NCI-H524 (cell line): Measurements from ENCODE around the gene CORO7.
A peak's percentile ranks its signal among the peaks of the same experiment; 100 is the strongest.
"Not testable (repeated sequence)": the region's sequence is repeated elsewhere in the genome, so short reads cannot be mapped to it uniquely, and the experiment has no call there.

ENCODE experiments used
- DNase-seq, 2 experiments: peaks; one replicate each; lab custom pipeline; 2025; lab: John Stamatoyannopoulos, UW

The CORO7 gene

DNA sequence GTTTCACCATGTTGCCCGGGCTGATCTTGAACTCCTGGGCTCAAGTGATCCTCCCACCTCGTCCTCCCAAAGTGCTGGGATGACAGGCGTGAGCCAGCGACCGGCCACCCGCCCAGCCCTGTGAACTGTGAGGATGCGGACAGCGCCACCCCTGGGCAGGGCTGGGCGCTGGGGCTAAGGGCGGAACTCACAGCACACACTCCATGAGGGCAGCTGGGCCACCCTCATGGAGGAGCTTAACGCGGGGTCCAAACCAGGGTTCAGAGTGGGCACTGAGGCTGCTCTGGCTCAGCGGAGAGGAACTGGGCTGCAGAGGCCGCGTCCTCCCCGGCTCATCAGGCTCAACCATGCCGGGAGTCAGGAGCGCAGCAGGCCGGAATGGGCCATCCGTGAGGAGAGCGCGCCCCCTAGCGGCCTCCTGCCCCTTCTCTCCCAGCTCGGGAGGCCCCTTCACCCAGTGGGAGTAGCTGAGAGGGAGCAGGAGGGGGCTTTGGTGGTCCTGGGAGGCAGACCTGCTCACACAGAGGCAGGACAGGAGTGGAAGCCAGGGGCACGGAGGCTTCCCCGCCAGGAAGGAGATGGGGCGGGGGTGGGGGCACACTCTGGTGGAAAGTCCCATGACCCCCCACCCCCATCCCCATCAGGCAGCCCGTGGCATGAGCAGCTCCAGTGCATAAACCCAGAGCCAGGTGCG, 13.8 kb downstream of the CORO7 start:
- DNase-seq, result peak; percentile 49 to 65

DNA sequence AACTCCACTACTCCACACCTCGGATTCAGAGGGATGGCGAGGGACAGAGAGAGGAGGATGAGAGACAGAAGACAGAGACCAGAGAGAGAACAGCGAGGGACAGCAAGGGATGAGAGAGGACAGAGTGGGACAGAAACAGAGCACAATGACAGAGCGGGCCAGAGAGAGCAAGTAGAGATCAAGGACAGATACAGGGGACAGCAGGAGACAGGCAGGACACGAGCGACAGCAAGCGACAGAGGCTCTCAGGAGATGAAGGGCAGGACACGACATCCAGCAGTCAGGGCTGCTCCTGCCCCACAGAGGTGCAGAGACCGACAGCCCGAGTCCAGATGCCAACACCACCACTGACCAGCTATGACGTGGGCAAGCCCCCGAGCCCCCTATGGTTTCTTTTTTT, 14.9 kb downstream of the CORO7 start:
- no peak for DNase-seq

DNA sequence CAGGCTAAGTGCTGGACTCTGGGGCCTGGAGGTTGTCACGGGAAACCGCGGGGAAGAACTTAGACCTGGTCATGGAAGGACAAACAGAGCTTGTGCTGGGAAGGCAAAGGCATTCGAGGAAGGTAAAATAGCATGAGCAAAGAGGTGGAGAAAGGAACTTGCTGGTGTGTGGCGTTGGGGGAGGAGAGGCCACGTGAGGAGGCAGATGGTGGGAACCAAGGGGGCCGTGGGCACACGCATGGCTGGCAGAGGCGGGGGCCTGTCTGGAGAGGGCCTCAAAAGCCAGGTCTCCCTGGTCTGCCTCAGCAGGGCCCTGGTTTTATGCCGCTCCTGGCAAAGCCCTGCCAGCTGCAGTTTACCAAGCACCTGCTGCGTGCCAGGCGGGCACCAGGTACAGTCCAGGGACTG, 15.3 kb downstream of the CORO7 start:
- no peak for DNase-seq

DNA sequence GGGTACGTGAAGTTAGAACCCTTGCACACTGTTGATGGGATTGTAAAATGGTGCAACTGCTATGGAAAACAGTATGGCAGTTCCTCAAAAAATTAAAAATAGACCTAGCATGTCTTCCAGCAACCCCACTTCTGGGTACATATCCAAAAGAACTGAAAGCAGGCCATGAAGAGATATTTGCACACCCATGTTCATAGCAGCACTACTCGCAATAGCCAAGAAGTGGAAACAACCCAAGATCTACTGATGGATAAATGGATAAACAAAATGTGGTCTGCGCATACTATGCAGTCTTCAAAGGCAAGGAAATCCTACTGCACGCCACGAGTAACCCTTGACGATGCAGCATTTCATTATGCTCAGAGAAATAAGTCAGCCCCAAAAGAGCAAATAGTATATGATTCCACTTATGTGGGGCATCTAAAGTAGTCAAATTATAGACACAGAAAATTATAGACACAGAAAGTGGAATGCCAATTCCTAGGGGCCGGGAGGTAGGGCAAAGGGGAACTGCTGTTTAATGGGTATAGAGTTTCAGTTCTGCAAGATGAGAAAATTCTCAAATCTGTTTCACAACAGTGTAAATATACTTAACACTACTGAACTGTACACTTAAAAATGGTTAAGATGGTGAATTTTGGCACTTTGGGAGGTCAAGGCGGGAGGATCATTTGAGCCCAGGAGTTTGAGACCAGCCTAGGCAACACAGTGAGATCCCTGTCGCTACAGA, 17.2 kb downstream of the CORO7 start:
- DNase-seq, result no peak

DNA sequence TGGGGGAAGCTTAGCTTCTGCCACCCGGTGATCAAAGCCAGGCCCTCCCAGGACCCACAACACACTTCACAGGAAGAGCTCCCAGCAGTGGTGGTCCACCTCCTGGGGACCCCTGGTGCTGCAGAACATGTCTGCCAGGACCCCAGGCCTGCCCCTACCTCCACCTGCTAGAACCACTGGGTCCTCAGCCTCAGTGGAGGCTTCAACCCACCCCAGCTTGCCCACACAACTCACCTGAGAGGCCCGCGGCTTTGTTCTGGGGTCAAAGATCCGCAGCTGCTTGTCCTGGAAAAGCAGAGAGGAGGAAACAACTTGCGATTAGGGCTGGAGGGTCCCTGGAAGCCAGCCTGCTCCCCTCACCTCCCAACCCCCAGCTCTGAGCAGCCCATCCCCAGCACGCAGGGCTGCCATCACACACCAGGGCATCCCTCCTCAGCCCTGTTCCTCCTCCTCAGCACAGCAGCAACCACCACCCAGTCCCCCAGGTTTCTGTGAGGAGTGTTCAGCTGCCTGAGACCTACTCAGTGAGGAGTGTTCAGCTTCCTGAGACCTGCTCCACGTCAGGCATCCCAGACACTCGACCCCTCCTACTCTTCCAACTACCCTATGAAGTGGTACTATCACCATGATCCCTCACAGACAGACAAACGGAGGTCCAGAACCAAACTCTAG, 21.2 kb downstream of the CORO7 start:
- DNase-seq, result no peak

DNA sequence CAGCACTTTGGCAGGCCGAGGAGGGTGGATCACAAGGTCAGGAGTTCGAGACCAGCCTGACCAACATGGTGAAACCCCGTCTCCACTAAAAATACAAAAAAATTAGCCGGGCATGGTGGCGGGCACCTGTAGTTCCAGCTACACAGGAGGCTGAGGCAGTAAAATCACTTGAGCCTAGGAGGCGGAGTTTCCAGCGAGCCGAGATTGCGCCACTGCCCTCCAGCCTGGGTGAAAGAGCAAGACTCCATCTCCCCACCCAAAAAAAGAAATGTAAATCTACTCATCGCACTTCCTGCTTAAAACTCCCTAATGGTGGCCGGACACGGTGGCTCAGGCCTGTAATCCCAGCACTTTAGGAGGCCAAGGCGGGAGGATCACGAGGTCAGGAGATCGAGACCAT, 22.5 kb downstream of the CORO7 start:
- not testable (repeated sequence) for DNase-seq

DNA sequence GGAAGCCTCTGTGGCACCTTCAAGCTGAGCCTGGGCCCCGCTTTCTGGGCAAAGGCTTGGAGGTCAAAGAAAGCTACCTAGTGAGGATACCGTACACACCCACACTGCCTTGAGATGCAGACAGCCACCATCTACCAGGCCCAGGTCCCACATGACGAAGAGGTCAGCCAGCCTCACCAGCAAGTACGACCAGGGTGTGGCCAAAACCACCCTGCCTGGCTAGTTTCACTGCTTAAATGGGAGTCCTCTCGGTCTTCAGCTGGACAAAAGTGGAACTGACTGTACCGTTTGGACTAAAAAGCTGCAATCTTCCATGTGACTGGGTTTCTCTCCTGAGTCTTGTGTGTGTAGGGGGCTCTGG, 23.2 kb downstream of the CORO7 start:
- DNase-seq, result no peak

DNA sequence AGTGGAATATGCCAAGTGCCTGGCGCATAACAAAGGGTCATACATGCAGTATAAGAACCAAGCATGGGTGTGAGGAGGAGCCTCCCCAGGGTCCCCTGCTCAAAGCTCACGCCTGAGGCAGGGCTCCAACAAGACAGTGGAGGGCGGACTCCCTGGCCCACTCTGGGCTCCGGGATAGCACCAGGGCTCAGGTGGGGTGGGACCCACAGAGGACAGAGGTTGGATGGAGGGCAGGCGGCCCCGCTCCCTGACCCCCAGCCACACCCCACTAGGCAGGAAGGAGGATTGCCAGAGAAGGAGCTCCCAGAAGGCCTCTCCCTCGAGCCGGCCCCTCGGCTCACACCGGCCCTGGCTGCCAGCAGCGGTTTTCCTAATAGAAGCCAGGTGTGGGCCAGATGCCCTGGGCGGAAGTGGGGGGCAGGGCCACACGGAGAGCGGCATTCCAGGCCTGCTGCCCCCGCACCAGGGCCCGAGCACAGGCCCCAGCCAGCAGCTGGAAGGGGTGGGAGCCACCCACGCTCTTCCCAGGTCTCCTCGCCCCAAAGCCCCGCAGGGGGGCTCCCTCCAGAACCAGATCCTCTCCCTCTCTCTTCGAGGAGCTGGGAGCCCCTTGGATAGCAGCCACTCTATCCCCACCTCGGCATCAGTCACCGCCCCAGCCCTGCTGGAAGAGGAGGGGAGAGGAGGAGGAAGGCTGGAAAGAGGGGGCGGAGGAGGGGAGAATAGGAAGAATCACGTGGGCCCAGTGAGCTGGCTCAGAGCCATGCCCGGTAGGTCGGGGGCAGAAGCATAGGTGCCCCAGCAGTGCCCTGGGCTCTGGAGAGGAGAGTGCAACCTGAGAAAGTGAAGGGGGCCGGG, 23.8 kb downstream of the CORO7 start:
- DNase-seq, result peak in 1 of 2 experiments; percentile 52

DNA sequence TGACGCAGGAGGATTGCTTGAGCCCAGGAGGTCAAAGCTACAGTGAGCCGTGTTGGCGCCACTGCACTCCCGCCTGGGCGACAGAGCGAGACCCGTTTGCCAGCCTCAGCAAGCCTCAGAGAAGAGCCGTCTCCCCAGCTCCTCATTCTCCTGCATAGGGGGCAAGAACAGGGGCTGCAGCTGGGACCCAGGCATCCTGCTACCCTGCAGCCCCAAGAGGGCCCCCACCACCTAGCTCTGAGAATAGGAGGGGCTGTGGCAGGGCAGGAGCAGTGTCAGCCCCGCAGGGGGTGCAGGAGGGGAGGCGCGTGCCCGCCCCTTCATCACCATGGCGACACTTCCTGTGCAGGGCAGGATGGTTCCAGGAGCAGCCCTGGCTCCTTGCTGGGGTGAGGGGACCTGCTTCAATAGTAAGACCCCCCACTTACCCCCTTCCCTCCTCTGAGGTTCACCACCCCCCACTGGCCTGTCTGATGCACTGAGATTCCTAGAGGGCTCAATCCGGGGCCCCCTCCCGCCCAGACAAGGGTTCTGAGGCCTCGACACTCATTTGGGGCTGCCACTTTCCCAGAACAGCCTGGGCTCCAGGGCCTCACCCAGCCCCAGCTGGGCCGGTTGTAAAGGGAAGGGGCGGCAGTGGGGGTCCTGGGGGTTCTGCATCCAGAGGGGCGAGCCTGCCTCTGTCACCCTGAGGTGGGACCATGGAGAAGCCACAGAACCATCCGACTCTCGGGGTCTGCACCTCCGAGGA, 24.6 kb downstream of the CORO7 start:
- no peak for DNase-seq

DNA sequence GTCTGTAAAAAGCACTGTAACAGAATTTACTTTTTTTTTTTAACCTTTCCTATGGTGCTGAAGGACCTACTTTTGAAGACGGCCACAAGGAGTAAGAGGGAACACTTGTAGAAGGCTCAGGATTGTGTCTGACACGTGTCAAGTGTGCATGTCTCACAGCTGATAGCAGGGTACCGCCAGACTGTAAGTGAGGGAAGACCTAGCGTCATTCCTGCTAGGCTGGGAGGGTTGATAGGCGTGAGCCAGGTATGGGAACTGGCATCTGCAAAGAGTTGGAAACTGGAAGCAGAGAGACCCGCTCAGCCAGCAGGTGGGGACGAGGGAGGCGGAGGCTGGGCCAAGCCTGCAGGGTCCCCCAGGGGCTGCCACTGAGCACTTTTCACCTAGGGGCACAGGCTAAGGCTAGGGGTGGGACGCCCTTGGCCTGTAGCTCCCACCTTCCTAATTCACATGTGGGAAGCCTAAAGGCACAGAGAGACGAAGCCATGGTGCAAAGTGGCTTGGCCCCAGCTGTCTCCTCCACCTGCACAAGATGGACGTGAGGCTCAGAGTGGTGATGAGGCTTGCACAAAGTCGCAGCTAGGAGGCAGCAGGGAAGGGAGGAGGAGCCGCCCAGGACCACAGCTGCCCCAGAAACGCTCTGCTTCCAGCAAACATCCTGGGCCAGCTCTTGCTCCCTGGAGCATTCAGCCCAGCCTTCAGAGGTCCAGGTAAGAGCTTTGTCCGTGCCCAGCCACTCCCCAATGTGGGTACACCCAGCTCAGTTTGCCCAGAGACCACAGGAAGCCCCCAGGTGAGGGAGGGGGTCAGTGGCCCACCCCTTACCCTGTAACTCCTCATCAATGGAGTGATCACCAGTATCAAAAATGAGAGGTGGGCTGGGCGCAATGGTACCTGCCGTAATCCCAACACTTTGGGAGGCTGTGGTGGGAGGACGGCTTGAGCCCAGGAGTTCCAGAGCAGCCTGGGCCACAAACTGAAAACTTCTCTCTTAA, 25.8 kb downstream of the CORO7 start:
- no peak for DNase-seq

DNA sequence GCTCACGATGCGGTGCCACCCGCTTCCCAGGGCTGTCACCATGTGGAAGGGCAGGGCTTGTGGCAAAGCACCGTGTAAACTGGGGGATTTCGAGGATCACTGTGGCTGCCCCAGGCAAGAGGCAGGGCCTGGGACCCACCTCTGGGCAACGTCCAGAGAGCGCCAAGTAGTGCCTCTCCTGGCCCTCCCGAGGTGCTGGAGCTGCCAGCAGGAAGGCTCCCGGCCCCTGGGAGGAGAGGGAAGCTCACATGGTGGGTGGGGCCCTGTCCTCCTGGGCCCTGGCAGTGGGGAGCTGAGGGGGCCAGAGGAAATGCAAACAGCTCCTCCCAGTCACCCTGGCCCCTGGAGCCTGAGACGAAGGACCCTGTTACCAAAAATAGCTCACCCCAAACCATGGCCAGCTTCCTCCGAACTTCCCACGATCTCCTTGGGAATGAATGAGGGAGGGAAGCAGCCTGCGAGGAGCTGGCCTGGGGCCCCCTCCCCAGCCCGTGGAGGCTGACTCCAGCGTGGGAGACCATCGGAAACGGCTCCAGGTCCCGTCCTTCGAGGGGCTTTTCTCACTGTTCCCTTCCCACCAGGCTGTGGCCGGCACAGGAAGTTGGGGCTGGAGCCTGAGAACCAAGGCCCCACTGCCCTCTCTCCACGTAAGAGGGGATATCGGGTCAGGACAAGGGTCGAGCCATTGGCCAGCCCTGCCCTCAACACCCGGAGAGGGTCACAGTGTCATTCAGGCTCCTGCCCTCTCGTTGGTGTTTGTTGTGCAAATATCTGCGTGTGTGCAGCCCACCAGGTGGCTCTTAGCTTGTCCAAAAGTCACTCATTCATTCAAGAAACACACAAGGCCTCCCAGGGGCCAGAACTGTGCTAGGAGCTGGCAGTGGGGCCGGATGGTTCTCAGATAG, 27.1 kb downstream of the CORO7 start:
- DNase-seq, result no peak

DNA sequence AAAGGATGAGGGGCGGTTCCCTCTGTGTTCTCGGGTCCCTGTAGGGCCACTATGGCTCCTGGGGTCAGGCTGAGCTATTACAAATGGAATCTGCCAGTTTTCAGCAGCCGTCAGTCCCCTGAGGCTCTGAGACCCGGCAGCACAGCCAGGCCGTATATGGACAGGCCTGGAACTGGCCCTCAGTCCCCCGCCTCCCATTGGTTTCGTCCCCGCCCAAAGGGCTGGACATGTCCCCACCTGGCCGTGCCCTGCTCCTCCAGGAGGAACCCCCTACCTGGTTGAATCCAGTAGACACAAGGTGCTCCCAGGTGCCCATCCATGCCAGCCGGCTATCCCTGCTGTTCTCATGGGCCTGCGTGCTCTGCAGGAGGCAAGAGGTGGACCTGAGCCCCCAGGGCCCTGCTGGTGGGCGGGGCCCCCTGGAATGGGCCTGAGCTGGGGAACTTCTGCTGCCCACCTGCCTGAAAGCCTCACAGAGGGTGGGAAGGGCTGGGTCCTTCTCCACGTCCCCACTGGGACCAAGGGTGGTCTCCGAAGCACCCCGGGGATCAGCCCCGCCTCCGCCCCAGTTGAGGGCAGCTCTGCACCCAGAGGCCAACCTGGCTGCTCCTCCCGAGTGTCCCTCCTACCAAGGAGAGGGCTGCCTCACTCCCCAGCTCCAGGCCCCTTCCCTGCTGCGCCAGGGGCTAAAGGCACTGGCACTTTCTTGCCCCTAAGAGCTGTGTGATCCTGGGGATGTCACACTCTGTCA, 27.9 kb downstream of the CORO7 start:
- DNase-seq, result no peak

DNA sequence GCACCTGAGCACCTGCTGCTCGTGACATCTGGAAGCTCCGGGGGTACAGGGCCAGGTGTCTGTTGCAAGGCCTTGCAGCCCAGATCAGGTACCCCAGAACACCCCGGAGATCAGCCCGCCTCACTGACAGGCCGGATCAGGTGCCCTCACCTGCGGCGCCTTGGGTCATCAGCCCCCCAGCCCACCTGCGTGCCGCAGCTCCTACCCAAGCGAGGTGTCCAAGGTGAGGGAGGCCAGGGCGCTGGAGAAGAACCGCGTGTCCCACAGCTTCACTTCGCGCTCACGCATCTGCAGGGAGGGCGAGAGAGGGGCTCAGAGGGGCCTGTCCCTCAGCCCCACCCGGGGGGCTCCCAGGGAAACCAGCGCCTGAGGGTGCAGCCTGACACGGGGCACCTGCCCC, 28.6 kb downstream of the CORO7 start:
- no peak for DNase-seq

DNA sequence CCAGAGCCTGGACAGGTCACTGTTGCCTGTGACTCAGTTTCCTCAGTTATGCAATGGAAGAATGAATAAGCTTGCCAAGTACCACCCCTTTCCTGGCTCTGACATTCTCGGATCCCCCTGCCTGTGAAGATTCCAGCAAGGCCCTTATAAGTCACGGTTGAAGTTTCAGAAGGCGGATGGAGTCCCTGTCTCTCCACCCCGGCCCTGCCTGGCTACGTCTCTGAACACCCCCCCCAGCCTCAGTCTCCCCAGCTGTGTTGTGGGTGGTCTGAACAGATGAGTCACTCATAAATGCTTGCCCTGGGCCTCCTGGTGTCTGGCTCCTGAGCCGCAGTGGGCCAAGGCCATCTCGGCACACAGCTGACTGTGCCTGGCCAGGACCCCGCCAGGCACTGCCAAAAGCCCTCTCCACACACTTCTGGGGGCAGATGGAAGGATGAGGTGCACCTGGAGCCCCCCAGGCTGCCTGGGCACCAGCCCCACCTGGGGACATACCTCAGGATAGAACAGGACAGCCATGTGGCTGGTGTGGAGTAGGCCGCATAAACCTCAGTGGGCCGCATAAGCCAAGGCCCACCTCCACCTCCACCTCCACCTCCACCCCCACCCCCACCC, 29.3 kb downstream of the CORO7 start:
- no peak for DNase-seq

DNA sequence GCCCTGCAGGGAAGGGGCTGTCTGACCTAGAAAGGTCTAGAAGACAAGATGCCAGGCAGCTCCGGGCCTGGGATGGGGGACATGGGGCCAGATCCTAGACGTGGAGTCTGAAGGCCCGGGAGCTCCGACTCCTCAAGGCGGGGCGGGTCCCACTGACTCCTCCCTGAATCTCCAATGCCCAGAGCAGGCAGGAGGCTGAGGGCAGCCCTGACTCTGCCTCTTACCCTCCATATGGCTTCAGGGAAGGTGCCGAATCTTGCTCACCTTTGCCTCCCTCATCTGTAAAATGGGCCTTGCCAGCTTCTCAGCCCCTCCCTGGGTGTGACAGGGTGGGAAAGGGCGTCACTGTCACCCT, 30.0 kb downstream of the CORO7 start:
- no peak for DNase-seq

DNA sequence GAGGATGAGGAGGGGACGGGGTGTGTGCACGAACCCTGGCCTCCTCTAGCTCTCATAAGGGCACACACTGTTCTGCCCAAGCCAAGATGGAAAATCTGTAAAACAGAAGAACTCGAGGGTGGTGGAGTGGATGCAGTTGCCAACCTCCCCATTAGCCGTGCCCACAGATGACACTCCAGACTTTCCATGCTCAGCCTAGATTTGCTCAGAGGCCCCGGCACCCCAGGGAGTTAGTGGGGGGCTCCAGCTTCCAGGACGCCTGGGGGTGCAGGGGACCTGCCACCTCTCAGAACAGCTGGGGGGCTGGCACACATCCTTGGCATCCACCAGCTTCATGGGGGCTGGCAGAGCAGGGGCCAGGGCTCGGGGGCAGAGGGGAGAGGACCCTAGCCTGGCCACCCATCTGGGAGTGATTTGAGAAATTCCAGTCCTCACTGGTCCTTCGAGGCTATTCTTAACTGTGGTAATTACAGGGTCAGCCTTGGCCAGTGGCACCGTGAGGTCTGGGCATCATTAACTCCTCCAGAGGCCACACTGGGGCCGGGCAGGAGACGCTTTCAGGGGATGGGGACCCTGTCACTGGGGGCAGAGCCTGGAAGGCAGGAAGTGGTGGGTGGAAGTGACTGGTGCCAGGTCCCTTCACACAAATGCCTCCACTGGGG, 30.5 kb downstream of the CORO7 start:
- DNase-seq, result no peak

DNA sequence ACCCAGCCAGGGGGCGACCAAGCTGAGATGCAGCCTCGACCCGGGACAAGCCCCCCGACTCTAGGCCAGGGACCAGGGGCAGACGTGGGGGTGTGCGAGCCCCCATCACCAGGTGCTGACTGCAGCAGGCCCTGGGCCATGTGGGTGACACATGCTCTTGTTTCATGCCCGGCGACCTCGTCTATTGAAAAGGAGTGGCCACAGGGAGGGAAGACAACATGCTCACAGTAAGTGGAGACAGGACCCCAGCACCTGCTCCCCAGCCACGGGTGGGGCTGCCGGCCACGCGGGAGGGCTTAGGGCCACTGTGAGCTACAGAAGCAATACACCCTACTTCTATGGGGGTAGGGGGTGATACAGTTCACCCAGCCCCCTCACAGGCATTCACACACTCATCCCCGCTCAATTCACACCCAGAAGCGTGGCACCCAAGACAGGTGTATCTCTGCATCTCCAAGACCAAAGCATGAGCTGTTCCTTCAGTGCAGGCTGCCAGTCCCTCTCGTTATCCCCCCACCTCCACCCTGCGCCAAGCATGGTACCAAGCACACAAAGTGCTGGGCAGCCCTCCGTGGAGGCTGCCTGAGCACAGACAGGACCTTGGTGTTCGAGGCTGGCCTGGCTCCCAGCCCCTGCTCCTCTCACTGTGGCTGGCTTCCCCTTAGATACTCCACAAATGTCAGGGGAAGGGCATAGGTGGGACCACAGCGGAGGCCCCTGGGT, 31.2 kb downstream of the CORO7 start:
- DNase-seq, result no peak
